ENCODE data around the gene DNAJB1. TPM values are rescaled to one million over a fixed set of nuclear protein-coding genes. Genes with fewer than 3 reads are reported as not detected.

DNAJB1 gene
- total and polyA plus RNA-seq, 2 of the 13 experiments (the other 11 are each of a cell fraction or from before 2014, with no cell fraction given), result 87.5 to 97.3 TPM

DNA sequence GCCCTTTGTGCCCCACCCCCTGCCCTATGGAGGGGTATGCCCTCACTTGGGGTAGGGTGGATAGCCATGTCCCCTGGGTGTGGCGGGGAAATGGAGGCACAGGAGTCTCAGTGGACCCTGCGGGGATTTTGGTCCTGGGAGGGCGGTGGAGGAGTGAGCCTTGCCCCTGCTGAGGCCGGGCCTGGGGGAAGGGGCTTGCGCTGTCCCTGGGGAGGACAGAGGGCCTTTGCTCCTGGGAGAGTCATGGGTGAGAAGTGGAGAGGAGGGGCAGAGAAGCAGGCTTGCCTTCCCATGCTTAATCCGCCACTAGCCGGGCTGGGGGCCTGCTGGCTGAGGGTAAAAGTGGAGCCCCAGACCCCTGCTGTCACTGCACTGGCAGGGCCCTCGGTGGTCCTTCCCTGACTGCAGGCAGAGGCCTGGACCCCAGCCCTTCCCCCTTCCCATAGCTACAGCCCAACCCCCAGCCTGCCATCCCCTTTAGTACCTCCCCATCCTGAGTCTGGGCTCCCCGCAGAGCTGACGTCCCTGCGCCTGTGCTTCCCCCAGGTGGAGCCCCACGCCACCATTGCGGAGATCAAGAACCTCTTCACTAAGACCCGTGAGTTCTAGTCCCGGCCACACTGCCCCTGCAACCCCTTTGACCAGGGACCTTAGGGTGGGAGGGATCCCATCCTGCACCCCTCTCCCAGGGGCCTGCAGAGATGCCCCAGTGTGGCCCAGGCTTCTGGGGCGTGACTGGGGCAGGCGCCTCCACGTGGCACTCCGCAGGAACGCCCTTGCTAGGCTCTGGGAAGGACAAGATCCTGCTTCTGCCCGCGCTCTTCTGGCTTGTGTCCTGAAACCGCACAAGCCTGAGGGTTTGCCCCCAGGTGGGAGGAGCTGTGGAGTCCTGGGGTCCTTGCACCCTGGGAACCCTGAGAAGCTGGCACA, 44.7 kb upstream of the DNAJB1 start:
- DNase-seq (ENCODE audit: low spot score) (no peak), ATAC-seq (no peak)
- TF ChIP-seq ZNF790 (CRISPR knock-in tag; IDR thresholded peaks at IDR 0.05; ENCODE audit: borderline replicate concordance) (no peak), NFRKB (IDR thresholded peaks at IDR 0.05) (no peak), ZNF766 (CRISPR knock-in tag; IDR thresholded peaks at IDR 0.05; ENCODE audit: borderline replicate concordance) (no peak), FOSL2 (CRISPR knock-in tag; IDR thresholded peaks at IDR 0.05) (no peak), FOXJ3 (CRISPR knock-in tag; IDR thresholded peaks at IDR 0.05; ENCODE audit: borderline replicate concordance) (no peak), KLF6 (CRISPR knock-in tag; IDR thresholded peaks at IDR 0.05) (no peak), ZNF30 (CRISPR knock-in tag; IDR thresholded peaks at IDR 0.05) (no peak), RARA (CRISPR knock-in tag; IDR thresholded peaks at IDR 0.05) (no peak), HMG20A (CRISPR knock-in tag; IDR thresholded peaks at IDR 0.05; ENCODE audit: borderline replicate concordance) (no peak), GFI1 (CRISPR knock-in tag; IDR thresholded peaks at IDR 0.05; ENCODE audit: borderline replicate concordance) (no peak), ZNF773 (CRISPR knock-in tag; IDR thresholded peaks at IDR 0.05; ENCODE audit: borderline replicate concordance) (no peak), ZBTB8A (CRISPR knock-in tag; IDR thresholded peaks at IDR 0.05; ENCODE audit: borderline replicate concordance, low read depth) (no peak), ZMAT3 (CRISPR knock-in tag; conservative IDR thresholded peaks at IDR 0.05) (no peak), AKAP8 (CRISPR knock-in tag; IDR thresholded peaks at IDR 0.05) (no peak)
- TF ChIP-seq, protein P1, sequence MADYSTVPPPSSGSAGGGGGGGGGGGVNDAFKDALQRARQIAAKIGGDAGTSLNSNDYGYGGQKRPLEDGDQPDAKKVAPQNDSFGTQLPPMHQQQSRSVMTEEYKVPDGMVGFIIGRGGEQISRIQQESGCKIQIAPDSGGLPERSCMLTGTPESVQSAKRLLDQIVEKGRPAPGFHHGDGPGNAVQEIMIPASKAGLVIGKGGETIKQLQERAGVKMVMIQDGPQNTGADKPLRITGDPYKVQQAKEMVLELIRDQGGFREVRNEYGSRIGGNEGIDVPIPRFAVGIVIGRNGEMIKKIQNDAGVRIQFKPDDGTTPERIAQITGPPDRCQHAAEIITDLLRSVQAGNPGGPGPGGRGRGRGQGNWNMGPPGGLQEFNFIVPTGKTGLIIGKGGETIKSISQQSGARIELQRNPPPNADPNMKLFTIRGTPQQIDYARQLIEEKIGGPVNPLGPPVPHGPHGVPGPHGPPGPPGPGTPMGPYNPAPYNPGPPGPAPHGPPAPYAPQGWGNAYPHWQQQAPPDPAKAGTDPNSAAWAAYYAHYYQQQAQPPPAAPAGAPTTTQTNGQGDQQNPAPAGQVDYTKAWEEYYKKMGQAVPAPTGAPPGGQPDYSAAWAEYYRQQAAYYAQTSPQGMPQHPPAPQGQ (CRISPR knock-in tag; IDR thresholded peaks at IDR 0.05; ENCODE audit: borderline replicate concordance), result no peak
- TF ChIP-seq, protein P2, sequence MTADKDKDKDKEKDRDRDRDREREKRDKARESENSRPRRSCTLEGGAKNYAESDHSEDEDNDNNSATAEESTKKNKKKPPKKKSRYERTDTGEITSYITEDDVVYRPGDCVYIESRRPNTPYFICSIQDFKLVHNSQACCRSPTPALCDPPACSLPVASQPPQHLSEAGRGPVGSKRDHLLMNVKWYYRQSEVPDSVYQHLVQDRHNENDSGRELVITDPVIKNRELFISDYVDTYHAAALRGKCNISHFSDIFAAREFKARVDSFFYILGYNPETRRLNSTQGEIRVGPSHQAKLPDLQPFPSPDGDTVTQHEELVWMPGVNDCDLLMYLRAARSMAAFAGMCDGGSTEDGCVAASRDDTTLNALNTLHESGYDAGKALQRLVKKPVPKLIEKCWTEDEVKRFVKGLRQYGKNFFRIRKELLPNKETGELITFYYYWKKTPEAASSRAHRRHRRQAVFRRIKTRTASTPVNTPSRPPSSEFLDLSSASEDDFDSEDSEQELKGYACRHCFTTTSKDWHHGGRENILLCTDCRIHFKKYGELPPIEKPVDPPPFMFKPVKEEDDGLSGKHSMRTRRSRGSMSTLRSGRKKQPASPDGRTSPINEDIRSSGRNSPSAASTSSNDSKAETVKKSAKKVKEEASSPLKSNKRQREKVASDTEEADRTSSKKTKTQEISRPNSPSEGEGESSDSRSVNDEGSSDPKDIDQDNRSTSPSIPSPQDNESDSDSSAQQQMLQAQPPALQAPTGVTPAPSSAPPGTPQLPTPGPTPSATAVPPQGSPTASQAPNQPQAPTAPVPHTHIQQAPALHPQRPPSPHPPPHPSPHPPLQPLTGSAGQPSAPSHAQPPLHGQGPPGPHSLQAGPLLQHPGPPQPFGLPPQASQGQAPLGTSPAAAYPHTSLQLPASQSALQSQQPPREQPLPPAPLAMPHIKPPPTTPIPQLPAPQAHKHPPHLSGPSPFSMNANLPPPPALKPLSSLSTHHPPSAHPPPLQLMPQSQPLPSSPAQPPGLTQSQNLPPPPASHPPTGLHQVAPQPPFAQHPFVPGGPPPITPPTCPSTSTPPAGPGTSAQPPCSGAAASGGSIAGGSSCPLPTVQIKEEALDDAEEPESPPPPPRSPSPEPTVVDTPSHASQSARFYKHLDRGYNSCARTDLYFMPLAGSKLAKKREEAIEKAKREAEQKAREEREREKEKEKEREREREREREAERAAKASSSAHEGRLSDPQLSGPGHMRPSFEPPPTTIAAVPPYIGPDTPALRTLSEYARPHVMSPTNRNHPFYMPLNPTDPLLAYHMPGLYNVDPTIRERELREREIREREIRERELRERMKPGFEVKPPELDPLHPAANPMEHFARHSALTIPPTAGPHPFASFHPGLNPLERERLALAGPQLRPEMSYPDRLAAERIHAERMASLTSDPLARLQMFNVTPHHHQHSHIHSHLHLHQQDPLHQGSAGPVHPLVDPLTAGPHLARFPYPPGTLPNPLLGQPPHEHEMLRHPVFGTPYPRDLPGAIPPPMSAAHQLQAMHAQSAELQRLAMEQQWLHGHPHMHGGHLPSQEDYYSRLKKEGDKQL (CRISPR knock-in tag; IDR thresholded peaks at IDR 0.05; ENCODE audit: low read depth), result no peak
- TF ChIP-seq, protein P3, sequence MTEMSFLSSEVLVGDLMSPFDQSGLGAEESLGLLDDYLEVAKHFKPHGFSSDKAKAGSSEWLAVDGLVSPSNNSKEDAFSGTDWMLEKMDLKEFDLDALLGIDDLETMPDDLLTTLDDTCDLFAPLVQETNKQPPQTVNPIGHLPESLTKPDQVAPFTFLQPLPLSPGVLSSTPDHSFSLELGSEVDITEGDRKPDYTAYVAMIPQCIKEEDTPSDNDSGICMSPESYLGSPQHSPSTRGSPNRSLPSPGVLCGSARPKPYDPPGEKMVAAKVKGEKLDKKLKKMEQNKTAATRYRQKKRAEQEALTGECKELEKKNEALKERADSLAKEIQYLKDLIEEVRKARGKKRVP (CRISPR knock-in tag; IDR thresholded peaks at IDR 0.05), result no peak

More for the DNA sequence above, 44.7 kb upstream of the DNAJB1 start:
- peaks cover 23% of the 10 kb centered on the region for H3K79me2 ChIP-seq (ENCODE audit: insufficient read depth, low read length)
- ChIA-PET POLR2A (no interaction called here), CTCF (ENCODE audit: low intra/inter-chr PET ratio, low total read pairs) (no interaction called here)
- H3K4me2 ChIP-seq (ENCODE audit: low read depth, low read length), result no peak overlapping the region
- in situ Hi-C loops (cut with HindIII; ENCODE audit: extremely low pct_ligation_motif_present, low pct_unique_long_range_greater_than_20kb) (no loop called here), intact Hi-C loops (cut with micrococcal nuclease; ENCODE audit: unreplicated experiment) (no loop called here)
- no peaks in the 10 kb centered on the region for H3K4me1 ChIP-seq (ENCODE audit: insufficient read depth, low read length)
- H3K27ac ChIP-seq (ENCODE audit: extremely low read length, insufficient read depth, low read length), result no peak overlapping the region
- WGBS (ENCODE audit: low lambda C conversion rate), result 100% methylated on average over 3 of the region's 23 CpGs
- H4K20me1 ChIP-seq (ENCODE audit: insufficient read depth, low read length), result no peaks in the 10 kb centered on the region; the same call in 1 of the 2 replicates
- BruUV-seq (replicated peaks), result no TSS peak
- no peak overlapping the region for H3K4me3 ChIP-seq (replicated peaks in 1 of 3; ENCODE audit: insufficient read depth in 1 of 3, low read depth in 2 of 3, low read length in 3 of 3)
- H2AFZ ChIP-seq (ENCODE audit: low read length), result no peak overlapping the region
- H3K27me3 ChIP-seq (ENCODE audit: control insufficient read depth in 1 of 2, insufficient read depth in 2 of 2, low read length in 2 of 2), result no peaks in the 10 kb centered on the region
- no peaks in the 10 kb centered on the region for H3K9me3 ChIP-seq (ENCODE audit: low read length)
- H3K9ac ChIP-seq (ENCODE audit: insufficient read depth, low read depth, low read length), result no peak overlapping the region
- FAIRE-seq, result no peak
- H3K36me3 ChIP-seq (replicated peaks in 1 of 2; ENCODE audit: control insufficient read depth in 1 of 2, insufficient read depth in 2 of 2, low read length in 2 of 2), result peaks cover 7 to 15% of the 10 kb centered on the region in 2 experiments; a peak in 3 of 5 replicates
